ENCODE results near the gene DENND6A. TPM values are rescaled to one million over a fixed set of nuclear protein-coding genes. Genes with fewer than 3 reads are reported as not detected.

Gene DENND6A
- total and polyA plus RNA-seq, 11 donors = 4.9 to 27.9 (median 14.3) TPM

GRCh38 chr3:57689367-57690053 lies 3.4 kb downstream of the DENND6A start:
- Histone ChIP-seq H3K27ac (peak overlapping the region in 1 of 12 donors; percentile 3), H3K4me1 (peaks cover 0 to 54% (median 39%) of the 10 kb centered on the region in 12 donors), H3K4me3 (no peak overlapping the region), H3K36me3 (peaks cover 0 to 4% (median 0%) of the 10 kb centered on the region in 9 donors), H3K27me3 (no peaks in the 10 kb centered on the region), H3K9me3 (no peaks in the 10 kb centered on the region)
- intact Hi-C loops (cut with DNase I) = loop anchor here in 8 of 10 donors (5.0 to 10.0 kb wide), 5 partner anchors 32 to 465 kb away; partner anchors contain the start of genes SLMAP (in 5 of the 8), ARF4 (in 3 of the 8) and APPL1 (in 1 of the 8)
- DNase-seq (no peak), ATAC-seq (no peak)
- TF ChIP-seq CTCF (IDR thresholded peaks at IDR 0.05) (no peak), POLR2A (IDR thresholded peaks at IDR 0.05) (no peak)
- 74 to 86% (median 80%) methylated on average over 4 of the region's 4 CpGs for WGBS, 4 donors

GRCh38 chr3:57688291-57688690 lies 4.6 kb downstream of the DENND6A start:
- no peak overlapping the region for H3K27ac ChIP-seq
- 76 to 79% (median 77%) methylated on average over 3 of the region's 3 CpGs for WGBS, 4 donors
- peaks cover 0 to 58% (median 40%) of the 10 kb centered on the region in 12 donors for H3K4me1 ChIP-seq

GRCh38 chr3:57683286-57683685 lies 9.6 kb downstream of the DENND6A start:
- intact Hi-C loops (cut with DNase I) = loop anchor here in 2 of 10 donors (10.0 kb wide), 1 partner anchor 142 kb away; no protein-coding TSS in a partner anchor
- no peak for TF ChIP-seq POLR2A (IDR thresholded peaks at IDR 0.05)
- TF ChIP-seq CTCF (IDR thresholded peaks at IDR 0.05) = no peak
- Histone ChIP-seq H3K4me3 (no peak overlapping the region), H3K36me3 (peaks cover 0 to 27% (median 15%) of the 10 kb centered on the region in 9 donors), H3K9me3 (no peaks in the 10 kb centered on the region), H3K27me3 (no peaks in the 10 kb centered on the region), H3K4me1 (peaks cover 0 to 54% (median 25%) of the 10 kb centered on the region in 12 donors), H3K27ac (no peak overlapping the region)
- DNase-seq (no peak), ATAC-seq (no peak)
- 57 to 60% (median 59%) methylated on average over 2 of the region's 2 CpGs for WGBS, 4 donors

More at GRCh38 chr3:57688291-57688690, 4.6 kb downstream of the DENND6A start:
- Histone ChIP-seq H3K9me3 (no peaks in the 10 kb centered on the region), H3K4me3 (no peak overlapping the region), H3K36me3 (peaks cover 0 to 4% (median 0%) of the 10 kb centered on the region in 9 donors), H3K27me3 (no peaks in the 10 kb centered on the region)
- DNase-seq (no peak), ATAC-seq (no peak)
- intact Hi-C loops (cut with DNase I) = loop anchor here in 2 of 10 donors (10.0 kb wide), 1 partner anchor 137 kb away; no protein-coding TSS in a partner anchor
- TF ChIP-seq POLR2A (IDR thresholded peaks at IDR 0.05) = no peak
- no peak for TF ChIP-seq CTCF (IDR thresholded peaks at IDR 0.05)

GRCh38 chr3:57682284-57682683 lies 10.6 kb downstream of the DENND6A start:
- WGBS, 4 donors = 0 to 98% (median 26%) methylated on average over 1 of the region's 1 CpG
- Histone ChIP-seq H3K4me3 (no peak overlapping the region), H3K9me3 (no peaks in the 10 kb centered on the region), H3K36me3 (peaks cover 0 to 25% (median 15%) of the 10 kb centered on the region in 9 donors), H3K27me3 (no peaks in the 10 kb centered on the region), H3K4me1 (peaks cover 0 to 45% (median 26%) of the 10 kb centered on the region in 12 donors), H3K27ac (no peak overlapping the region)
- ATAC-seq (no peak), DNase-seq (no peak)
- intact Hi-C loops (cut with DNase I) = loop anchor here in 2 of 10 donors (10.0 kb wide), 1 partner anchor 143 kb away; no protein-coding TSS in a partner anchor
- TF ChIP-seq CTCF (IDR thresholded peaks at IDR 0.05) = no peak
- no peak for TF ChIP-seq POLR2A (IDR thresholded peaks at IDR 0.05)

All from heart left ventricle (tissue), 16 donors.